ENCODE data around the gene SLC16A11.
"Not testable (repeated sequence)": the region's sequence is repeated elsewhere in the genome, so short reads cannot be mapped to it uniquely, and the experiment has no call there.

The SLC16A11 gene, protein sequence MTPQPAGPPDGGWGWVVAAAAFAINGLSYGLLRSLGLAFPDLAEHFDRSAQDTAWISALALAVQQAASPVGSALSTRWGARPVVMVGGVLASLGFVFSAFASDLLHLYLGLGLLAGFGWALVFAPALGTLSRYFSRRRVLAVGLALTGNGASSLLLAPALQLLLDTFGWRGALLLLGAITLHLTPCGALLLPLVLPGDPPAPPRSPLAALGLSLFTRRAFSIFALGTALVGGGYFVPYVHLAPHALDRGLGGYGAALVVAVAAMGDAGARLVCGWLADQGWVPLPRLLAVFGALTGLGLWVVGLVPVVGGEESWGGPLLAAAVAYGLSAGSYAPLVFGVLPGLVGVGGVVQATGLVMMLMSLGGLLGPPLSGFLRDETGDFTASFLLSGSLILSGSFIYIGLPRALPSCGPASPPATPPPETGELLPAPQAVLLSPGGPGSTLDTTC

GRCh38 chr17:7043497-7044198, at the start of gene SLC16A11:
Gene SLC16A11 (minus strand): TSS chr17:7044092. CDS start chr17:7043513, 579 bp downstream.
- DNase-seq (ENCODE audit: insufficient read length, low spot score) (no peak), FAIRE-seq (no peak)

DNA sequence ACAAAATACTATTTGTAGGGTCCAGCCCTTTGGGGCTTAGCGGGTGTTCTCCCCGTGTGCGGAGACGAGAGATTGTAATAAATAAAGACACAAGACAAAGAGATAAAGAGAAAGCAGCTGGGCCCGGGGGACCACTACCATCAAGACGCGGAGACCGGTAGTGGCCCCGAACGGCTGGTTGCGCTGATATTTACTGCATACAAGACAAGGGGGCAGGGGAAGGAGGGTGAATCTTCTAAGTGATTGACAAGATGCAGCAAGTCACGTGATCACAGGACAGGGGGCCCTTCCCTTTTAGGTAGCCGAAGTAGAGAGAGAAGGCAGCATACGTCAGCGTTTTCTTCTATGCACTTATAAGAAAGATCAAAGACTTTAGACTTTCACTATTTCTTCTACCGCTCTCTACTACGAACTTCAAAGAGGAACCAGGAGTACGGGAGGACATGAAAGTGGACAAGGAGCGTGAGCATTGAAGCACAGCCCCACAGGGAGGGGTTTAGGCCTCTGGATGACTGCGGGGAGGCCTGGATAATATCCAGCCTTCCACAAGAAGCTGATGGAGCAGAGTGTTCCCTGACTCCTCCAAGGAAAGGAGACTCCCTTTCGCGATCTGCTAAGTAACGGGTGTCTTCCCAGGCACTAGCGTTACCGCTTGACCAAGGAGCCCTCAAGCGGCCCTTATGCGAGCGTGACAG, 47.6 kb upstream of the SLC16A11 start:
- not testable (repeated sequence) for DNase-seq (ENCODE audit: insufficient read length, low spot score); FAIRE-seq

- not testable (repeated sequence) for DNase-seq (ENCODE audit: insufficient read length, low spot score); FAIRE-seq
Observed at GRCh38 chr17:7089570-7089969, 45.7 kb upstream of the SLC16A11 start.

DNA sequence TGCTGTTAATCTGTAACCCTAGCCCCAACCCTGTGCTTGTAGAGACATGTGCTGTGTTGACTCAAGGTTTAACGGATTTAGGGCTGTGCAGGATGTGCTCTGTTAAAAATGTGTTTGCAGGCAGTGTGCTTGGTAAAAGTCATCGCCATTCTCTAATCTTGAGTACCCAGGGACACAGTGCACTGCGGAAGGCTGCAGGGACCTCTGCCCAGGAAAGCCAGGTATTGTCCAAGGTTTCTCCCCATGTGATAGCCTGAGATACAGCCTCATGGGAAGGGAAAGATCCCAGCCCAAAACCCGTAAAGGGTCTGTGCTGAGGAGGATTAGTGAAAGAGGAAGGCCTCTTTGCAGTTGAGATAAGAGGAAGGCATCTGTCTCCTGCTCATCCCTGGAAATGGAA, 44.5 kb upstream of the SLC16A11 start:
- not testable (repeated sequence) for FAIRE-seq; DNase-seq (ENCODE audit: insufficient read length, low spot score)

GRCh38 chr17:7084088-7084487, 40.2 kb upstream of the SLC16A11 start:
- no peak for DNase-seq (ENCODE audit: insufficient read length, low spot score)
- FAIRE-seq: no peak

- FAIRE-seq: no peak
- DNase-seq (ENCODE audit: insufficient read length, low spot score): no peak
Observed at GRCh38 chr17:7083592-7083991, 39.7 kb upstream of the SLC16A11 start.

DNA sequence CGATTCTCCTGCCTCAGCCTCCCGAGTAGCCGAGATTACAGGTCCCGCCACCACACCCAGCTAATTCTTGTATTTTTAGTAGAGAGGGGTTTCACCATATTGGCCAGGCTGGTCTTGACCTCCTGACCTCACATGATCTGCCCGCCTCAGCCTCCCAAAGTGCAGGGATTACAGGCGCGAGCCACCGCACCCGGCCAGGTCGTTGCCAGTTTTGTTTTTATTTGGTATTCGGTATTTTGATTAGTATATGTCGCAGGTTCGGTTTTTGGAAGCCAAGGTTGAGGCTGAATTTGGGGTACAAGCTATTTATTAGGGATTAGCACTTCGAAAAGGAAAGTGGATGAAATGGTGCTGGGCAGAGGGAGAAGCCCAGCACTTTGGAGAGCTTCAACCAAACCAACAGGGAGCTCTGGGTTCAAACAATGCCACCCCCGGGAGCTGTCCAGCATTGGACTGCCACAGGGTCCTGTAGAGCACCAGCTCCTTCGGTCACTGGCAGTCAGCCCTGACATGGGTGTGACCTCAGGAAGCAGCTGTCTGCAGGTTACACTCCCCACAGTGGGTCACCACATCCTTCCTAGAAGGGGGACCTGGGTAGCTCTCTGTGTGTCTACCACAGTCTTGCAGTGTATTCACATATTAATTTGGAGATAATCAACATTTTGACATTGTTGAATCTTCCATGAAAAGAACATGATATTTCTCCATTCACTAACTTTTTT, 37.6 kb upstream of the SLC16A11 start:
- DNase-seq (ENCODE audit: insufficient read length, low spot score) (no peak), FAIRE-seq (no peak)

GRCh38 chr17:7080456-7081041, 36.7 kb upstream of the SLC16A11 start:
- DNase-seq (ENCODE audit: insufficient read length, low spot score) (no peak), FAIRE-seq (no peak)

GRCh38 chr17:7079581-7080455, 35.9 kb upstream of the SLC16A11 start, which contains the start of gene CLEC10A:
Gene CLEC10A (minus strand): TSS chr17:7080251. CDS start chr17:7078812, 1,439 bp downstream.
- FAIRE-seq: no peak
- no peak for DNase-seq (ENCODE audit: insufficient read length, low spot score)

- DNase-seq (ENCODE audit: insufficient read length, low spot score): no peak
- no peak for FAIRE-seq
Observed at GRCh38 chr17:7078711-7079110, 34.8 kb upstream of the SLC16A11 start.

- FAIRE-seq: no peak
- DNase-seq (ENCODE audit: insufficient read length, low spot score): no peak
Observed at GRCh38 chr17:7077911-7078546, 34.1 kb upstream of the SLC16A11 start.

DNA sequence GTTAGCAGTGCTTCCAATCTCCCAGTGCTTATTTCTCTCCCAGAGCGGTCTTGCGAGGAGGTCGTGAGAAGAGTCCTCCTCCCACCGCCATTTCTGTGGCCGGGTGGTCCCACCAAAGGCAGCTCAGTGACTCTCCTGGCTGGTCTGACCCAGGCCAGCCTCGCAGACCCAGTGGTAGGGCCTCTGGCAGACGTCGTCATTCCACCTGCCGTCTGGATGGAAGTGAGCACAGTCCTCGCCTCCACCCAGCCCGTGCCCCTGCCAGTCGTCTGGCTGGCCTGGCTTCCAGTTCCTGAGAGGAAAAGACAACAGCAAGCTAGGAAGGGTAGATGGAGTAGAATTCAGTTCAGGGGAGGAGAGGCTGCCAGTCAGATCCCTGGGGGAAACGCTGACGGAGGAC, 31.0 kb upstream of the SLC16A11 start:
- no peak for FAIRE-seq
- no peak for DNase-seq (ENCODE audit: insufficient read length, low spot score)

- DNase-seq (ENCODE audit: insufficient read length, low spot score) (no peak), FAIRE-seq (no peak)
Observed at GRCh38 chr17:7072406-7072805, 28.5 kb upstream of the SLC16A11 start.

DNA sequence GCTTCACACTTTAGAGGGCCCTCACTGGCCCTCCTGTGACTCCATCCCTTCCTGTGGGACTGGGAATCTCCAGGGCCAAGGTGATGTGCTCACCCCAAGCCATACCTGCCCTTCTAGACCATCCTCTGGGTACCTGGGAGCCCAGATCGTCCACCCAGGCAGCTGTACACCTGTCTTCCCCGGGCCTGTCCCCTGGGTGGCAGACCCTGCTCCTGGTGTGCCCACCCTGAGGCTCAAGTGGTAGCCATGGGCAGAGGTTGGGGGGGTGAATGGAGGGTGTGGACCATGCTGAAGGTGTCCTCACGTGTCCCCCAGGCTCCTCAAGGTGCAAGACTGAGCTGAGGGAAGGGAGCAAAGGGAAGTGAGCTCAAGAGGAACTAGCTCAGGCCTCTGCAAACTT, 26.8 kb upstream of the SLC16A11 start:
- no peak for DNase-seq (ENCODE audit: insufficient read length, low spot score)
- no peak for FAIRE-seq

DNA sequence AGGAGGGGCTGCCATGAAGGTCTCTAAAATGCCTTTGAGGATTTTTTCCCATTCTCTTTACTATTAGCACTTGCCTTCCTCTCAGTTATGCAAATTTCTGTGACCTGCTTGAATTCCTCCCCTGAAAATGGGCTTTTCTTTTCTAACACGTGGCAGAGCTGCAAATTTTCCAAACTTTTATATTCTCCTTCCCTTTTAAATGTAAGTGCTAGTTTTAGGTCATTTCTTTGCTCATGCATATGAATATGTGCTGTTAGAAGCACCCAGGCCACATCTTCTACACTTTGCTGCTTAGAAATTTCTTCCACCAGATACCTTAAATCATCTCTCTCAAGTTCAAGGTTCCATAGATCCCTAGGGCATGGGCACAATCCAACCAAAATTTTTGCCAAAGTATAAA, 24.4 kb upstream of the SLC16A11 start:
- FAIRE-seq: no peak
- DNase-seq (ENCODE audit: insufficient read length, low spot score): no peak

DNA sequence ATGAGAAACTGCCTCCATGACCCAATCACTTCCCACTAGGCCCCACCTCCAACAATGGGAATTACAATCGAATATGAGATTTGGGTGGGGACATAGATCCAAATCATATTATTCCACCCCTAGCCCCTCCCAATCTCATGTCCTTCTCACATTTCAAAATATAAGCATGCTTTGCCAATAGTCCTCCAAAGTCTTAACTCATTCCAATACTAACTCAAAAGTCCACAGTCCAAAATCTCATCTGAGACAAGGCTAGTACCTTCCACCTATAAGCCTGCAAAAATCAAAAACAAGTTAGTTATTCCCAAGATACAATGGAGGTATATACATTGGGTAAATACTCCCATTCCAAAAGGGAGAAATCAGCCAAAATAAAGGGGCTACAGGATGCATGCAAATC, 23.3 kb upstream of the SLC16A11 start:
- FAIRE-seq: no peak
- DNase-seq (ENCODE audit: insufficient read length, low spot score): no peak

GRCh38 chr17:7064261-7064660, 20.4 kb upstream of the SLC16A11 start:
- FAIRE-seq: no peak
- no peak for DNase-seq (ENCODE audit: insufficient read length, low spot score)

DNA sequence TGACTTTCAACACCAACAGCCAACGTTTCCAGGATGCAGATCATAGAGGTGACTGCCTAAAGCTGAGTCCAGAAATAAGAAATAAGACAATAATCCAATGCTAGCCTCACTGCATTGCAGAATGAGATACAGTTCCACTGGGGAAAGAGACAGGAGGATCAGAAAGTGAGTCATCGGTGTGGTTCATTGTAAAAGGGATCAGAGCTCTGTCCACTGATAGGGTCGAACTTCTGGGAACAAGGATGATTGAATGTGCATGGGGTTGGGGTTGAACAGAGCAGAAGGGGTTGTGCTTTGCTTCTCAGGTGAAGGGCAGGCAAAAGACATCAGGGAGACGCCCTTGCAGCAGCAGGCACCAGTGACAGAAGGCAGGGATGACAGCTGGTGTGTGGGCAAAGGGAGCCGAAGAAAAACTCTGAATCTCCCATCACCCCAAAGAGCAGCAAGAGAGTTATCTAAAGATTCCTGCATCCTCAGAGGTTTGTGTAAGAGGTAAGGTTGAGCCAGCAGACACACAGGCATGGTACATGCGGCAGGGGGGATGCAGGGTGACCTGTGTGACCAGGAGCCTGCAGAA, 19.7 kb upstream of the SLC16A11 start:
- FAIRE-seq: no peak
- DNase-seq (ENCODE audit: insufficient read length, low spot score): no peak

Data from HTR-8/SVneo (cell line).